ENCODE data around the gene PLVAP. TPM values are rescaled to one million over a fixed set of nuclear protein-coding genes. Genes with fewer than 3 reads are reported as not detected.
A peak's percentile ranks its signal among the peaks of the same experiment; 100 is the strongest.

The PLVAP gene
- total RNA-seq, 1 donor from 2014 or later: 174 TPM

DNA sequence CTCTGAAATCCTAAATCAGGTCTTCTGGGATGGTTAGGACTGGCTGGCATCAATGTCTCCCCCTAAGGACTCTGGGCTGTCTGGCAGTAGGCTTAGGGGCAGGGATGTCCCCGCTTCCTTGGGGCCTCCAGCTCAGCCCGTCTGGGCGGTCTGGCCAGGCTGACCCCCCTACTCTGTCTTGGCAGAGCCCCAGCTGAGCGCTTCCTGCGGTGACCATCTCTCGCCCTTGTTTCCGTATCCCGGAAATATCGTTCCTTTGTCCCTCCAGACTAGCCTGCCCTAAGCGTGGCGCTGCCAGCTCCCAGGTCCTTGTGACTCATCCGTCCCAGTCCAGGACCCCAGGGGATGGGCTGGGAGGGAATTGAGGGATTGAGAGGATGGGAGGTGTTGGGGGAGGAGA lies 28.4 kb downstream of the PLVAP start:
- intact Hi-C loops (cut with DNase I): loop anchor here (5.0 kb wide), 1 partner anchor 39 kb away; no protein-coding TSS in a partner anchor
- ATAC-seq (peak; percentile 53), DNase-seq (no peak)
- Histone ChIP-seq H3K27me3 (no peaks in the 10 kb centered on the region), H3K4me3 (no peak overlapping the region), H3K27ac (peak overlapping the region; percentile 7), H3K9me3 (no peaks in the 10 kb centered on the region), H3K36me3 (no peaks in the 10 kb centered on the region), H3K4me1 (peaks cover 16% of the 10 kb centered on the region)
- TF ChIP-seq, protein P1, sequence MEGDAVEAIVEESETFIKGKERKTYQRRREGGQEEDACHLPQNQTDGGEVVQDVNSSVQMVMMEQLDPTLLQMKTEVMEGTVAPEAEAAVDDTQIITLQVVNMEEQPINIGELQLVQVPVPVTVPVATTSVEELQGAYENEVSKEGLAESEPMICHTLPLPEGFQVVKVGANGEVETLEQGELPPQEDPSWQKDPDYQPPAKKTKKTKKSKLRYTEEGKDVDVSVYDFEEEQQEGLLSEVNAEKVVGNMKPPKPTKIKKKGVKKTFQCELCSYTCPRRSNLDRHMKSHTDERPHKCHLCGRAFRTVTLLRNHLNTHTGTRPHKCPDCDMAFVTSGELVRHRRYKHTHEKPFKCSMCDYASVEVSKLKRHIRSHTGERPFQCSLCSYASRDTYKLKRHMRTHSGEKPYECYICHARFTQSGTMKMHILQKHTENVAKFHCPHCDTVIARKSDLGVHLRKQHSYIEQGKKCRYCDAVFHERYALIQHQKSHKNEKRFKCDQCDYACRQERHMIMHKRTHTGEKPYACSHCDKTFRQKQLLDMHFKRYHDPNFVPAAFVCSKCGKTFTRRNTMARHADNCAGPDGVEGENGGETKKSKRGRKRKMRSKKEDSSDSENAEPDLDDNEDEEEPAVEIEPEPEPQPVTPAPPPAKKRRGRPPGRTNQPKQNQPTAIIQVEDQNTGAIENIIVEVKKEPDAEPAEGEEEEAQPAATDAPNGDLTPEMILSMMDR (IDR thresholded peaks at IDR 0.05): no peak

- no peaks in the 10 kb centered on the region for H3K9me3 ChIP-seq
- no peak for DNase-seq
- intact Hi-C loops (cut with DNase I): loop anchor here (5.0 kb wide), 1 partner anchor 39 kb away; no protein-coding TSS in a partner anchor
- no peaks in the 10 kb centered on the region for H3K36me3 ChIP-seq
- no peak overlapping the region for H3K4me3 ChIP-seq
- TF ChIP-seq, protein P1 (IDR thresholded peaks at IDR 0.05): no peak
- H3K27ac ChIP-seq: peak overlapping the region; percentile 7
- no peak for ATAC-seq
- peaks cover 12% of the 10 kb centered on the region for H3K4me1 ChIP-seq
- H3K27me3 ChIP-seq: no peaks in the 10 kb centered on the region
Measured at GRCh38 chr19:17347877-17348276, 29.3 kb downstream of the PLVAP start.

DNA sequence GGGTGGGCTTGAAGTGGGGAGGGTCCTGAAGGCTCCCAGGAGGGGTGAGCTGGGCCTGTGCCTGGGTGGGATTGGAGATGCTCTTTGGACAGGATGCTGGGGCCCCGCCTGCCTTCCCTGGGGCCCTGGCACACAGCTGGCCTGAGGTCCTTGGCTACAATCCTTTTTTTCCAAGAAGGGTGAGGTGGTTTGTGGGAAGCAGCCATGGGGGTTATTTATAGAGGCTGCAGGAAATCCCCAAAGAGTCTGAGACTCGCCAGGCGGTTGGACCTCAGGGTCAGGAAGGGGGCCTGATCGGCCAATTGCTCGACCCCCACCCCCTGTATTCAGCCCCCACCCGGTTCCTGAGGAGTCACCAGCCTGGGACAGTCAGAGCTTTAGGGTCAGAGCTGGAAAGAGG lies 29.8 kb downstream of the PLVAP start:
- Histone ChIP-seq H3K27me3 (no peaks in the 10 kb centered on the region), H3K9me3 (no peaks in the 10 kb centered on the region), H3K4me1 (peaks cover 12% of the 10 kb centered on the region), H3K4me3 (no peak overlapping the region), H3K27ac (no peak overlapping the region), H3K36me3 (no peaks in the 10 kb centered on the region)
- intact Hi-C loops (cut with DNase I): loop anchor here (5.0 kb wide), 1 partner anchor 40 kb away; no protein-coding TSS in a partner anchor
- DNase-seq (no peak), ATAC-seq (no peak)
- TF ChIP-seq, protein P1 (IDR thresholded peaks at IDR 0.05): no peak

GRCh38 chr19:17346109-17346671 lies 31.0 kb downstream of the PLVAP start:
- TF ChIP-seq, protein P1 (IDR thresholded peaks at IDR 0.05): peak; percentile 98
- H3K9me3 ChIP-seq: no peaks in the 10 kb centered on the region

GRCh38 chr19:17341845-17342244 lies 35.3 kb downstream of the PLVAP start:
- H3K27ac ChIP-seq: no peak overlapping the region
- no peaks in the 10 kb centered on the region for H3K27me3 ChIP-seq
- H3K9me3 ChIP-seq: no peaks in the 10 kb centered on the region
- H3K4me1 ChIP-seq: peaks cover 15% of the 10 kb centered on the region
- DNase-seq: no peak
- TF ChIP-seq, protein P1 (IDR thresholded peaks at IDR 0.05): no peak
- intact Hi-C loops (cut with DNase I): no loop called here
- no peaks in the 10 kb centered on the region for H3K36me3 ChIP-seq
- H3K4me3 ChIP-seq: no peak overlapping the region
- no peak for ATAC-seq

More at GRCh38 chr19:17346109-17346671, 31.0 kb downstream of the PLVAP start:
- no peak overlapping the region for H3K27ac ChIP-seq
- peak; percentile 87 for DNase-seq
- no peak overlapping the region for H3K4me3 ChIP-seq
- intact Hi-C loops (cut with DNase I): loop anchor here (5.0 kb wide), 1 partner anchor 41 kb away; no protein-coding TSS in a partner anchor
- no peaks in the 10 kb centered on the region for H3K27me3 ChIP-seq
- ATAC-seq: peak; percentile 95
- peaks cover 12% of the 10 kb centered on the region for H3K4me1 ChIP-seq
- no peaks in the 10 kb centered on the region for H3K36me3 ChIP-seq
